ENCODE results near the gene DOK7. TPM values are rescaled to one million over a fixed set of nuclear protein-coding genes. Genes with fewer than 3 reads are reported as not detected.

The DOK7 gene
- polyA plus RNA-seq, 1 donor (not counting 4 experiments of a cell fraction or from before 2014, with no cell fraction given), result 0.13 TPM

GRCh38 chr4:3467601-3468031 is 4.5 kb downstream of the DOK7 start:
- H3K79me2 ChIP-seq (ENCODE audit: control insufficient read depth, insufficient read depth, low read length), result no peaks in the 10 kb centered on the region
- H3K9ac ChIP-seq (ENCODE audit: control insufficient read depth, extremely low read depth, insufficient read depth, low read length), result no peak overlapping the region
- no peaks in the 10 kb centered on the region for H3K9me1 ChIP-seq (ENCODE audit: control insufficient read depth, extremely low read depth, insufficient read depth, low read length)
- H3K4me1 ChIP-seq (ENCODE audit: control insufficient read depth, extremely low read depth, insufficient read depth, low read length), result peaks cover 7% of the 10 kb centered on the region
- peaks cover 75% of the 10 kb centered on the region for H3K27me3 ChIP-seq (ENCODE audit: control insufficient read depth, extremely low read depth, insufficient read depth, low read length)
- dilution Hi-C loops (cut with MboI; ENCODE audit: extremely low pct_ligation_motif_present, low sequenced_read_pairs), result no loop called here
- H3K4me2 ChIP-seq (ENCODE audit: control insufficient read depth, extremely low read depth, insufficient read depth, low read depth, low read length), result no peak overlapping the region
- DNase-seq (ENCODE audit: low read depth, low spot score) (no peak), FAIRE-seq (no peak)
- H3K4me3 ChIP-seq (ENCODE audit: control insufficient read depth in 2 of 3, extremely low read depth in 1 of 3, insufficient read depth in 2 of 3, low read depth in 1 of 3, low read length in 3 of 3), result no peak overlapping the region
- no peak overlapping the region for H2AFZ ChIP-seq (ENCODE audit: control insufficient read depth, low read length)
- H3K9me3 ChIP-seq (ENCODE audit: control insufficient read depth, low read depth, low read length), result no peaks in the 10 kb centered on the region
- H3K36me3 ChIP-seq (ENCODE audit: control insufficient read depth in 2 of 2, extremely low read depth in 1 of 2, insufficient read depth in 2 of 2, low read length in 2 of 2), result no peaks in the 10 kb centered on the region
- TF ChIP-seq CTCF (optimal IDR thresholded peaks at IDR 0.05 in 1 of 3, IDR thresholded peaks at IDR 0.05 in 1 of 3, conservative IDR thresholded peaks at IDR 0.05 in 1 of 3; ENCODE audit: extremely low read depth in 1 of 3, insufficient read depth in 2 of 3, low read length in 3 of 3) (no peak), EZH2 (IDR thresholded peaks at IDR 0.05; ENCODE audit: low read length) (no peak)
- no peak overlapping the region for H3K27ac ChIP-seq (ENCODE audit: control insufficient read depth, insufficient read depth, low read length)
- no peaks in the 10 kb centered on the region for H4K20me1 ChIP-seq (ENCODE audit: control insufficient read depth, extremely low read depth, insufficient read depth, low read length)

- Histone ChIP-seq H3K9me1 (ENCODE audit: control insufficient read depth, extremely low read depth, insufficient read depth, low read length) (no peaks in the 10 kb centered on the region), H3K27me3 (ENCODE audit: control insufficient read depth, extremely low read depth, insufficient read depth, low read length) (peaks cover 76% of the 10 kb centered on the region), H3K4me2 (ENCODE audit: control insufficient read depth, extremely low read depth, insufficient read depth, low read depth, low read length) (no peak overlapping the region), H4K20me1 (ENCODE audit: control insufficient read depth, extremely low read depth, insufficient read depth, low read length) (no peaks in the 10 kb centered on the region), H3K4me3 (ENCODE audit: control insufficient read depth in 2 of 3, extremely low read depth in 1 of 3, insufficient read depth in 2 of 3, low read depth in 1 of 3, low read length in 3 of 3) (no peak overlapping the region), H2AFZ (ENCODE audit: control insufficient read depth, low read length) (no peak overlapping the region), H3K27ac (ENCODE audit: control insufficient read depth, insufficient read depth, low read length) (no peak overlapping the region), H3K9me3 (ENCODE audit: control insufficient read depth, low read depth, low read length) (no peaks in the 10 kb centered on the region), H3K9ac (ENCODE audit: control insufficient read depth, extremely low read depth, insufficient read depth, low read length) (no peak overlapping the region), H3K79me2 (ENCODE audit: control insufficient read depth, insufficient read depth, low read length) (no peaks in the 10 kb centered on the region), H3K36me3 (ENCODE audit: control insufficient read depth in 2 of 2, extremely low read depth in 1 of 2, insufficient read depth in 2 of 2, low read length in 2 of 2) (no peaks in the 10 kb centered on the region), H3K4me1 (ENCODE audit: control insufficient read depth, extremely low read depth, insufficient read depth, low read length) (peaks cover 7% of the 10 kb centered on the region)
- no peak for DNase-seq (ENCODE audit: low read depth, low spot score)
- no peak for FAIRE-seq
- no peak for TF ChIP-seq CTCF (optimal IDR thresholded peaks at IDR 0.05 in 1 of 3, IDR thresholded peaks at IDR 0.05 in 1 of 3, conservative IDR thresholded peaks at IDR 0.05 in 1 of 3; ENCODE audit: extremely low read depth in 1 of 3, insufficient read depth in 2 of 3, low read length in 3 of 3)
- TF ChIP-seq EZH2 (IDR thresholded peaks at IDR 0.05; ENCODE audit: low read length), result no peak
- dilution Hi-C loops (cut with MboI; ENCODE audit: extremely low pct_ligation_motif_present, low sequenced_read_pairs), result no loop called here
These were observed 5.0 kb downstream of the DOK7 start for GRCh38 chr4:3468154-3468553.
